HG02870 (cell line): ENCODE results near the gene PITPNC1.
"Not testable (repeated sequence)": the region's sequence is repeated elsewhere in the genome, so short reads cannot be mapped to it uniquely, and the experiment has no call there.

Source experiments
- ATAC-seq: cut with Tn5 transposase; IDR thresholded peaks from one replicate; pipeline ENCODE4 v1.9.1; 2021; ENCODE audit warnings: mild to moderate bottlenecking, moderate library complexity; ENCODE audit not compliant: unreplicated experiment

PITPNC1 gene

GRCh38 chr17:67503184-67503583 lies 126.1 kb downstream of the PITPNC1 start:
- no peak for ATAC-seq

- ATAC-seq = no peak
Observed at GRCh38 chr17:67503739-67504138, 126.7 kb downstream of the PITPNC1 start.

DNA sequence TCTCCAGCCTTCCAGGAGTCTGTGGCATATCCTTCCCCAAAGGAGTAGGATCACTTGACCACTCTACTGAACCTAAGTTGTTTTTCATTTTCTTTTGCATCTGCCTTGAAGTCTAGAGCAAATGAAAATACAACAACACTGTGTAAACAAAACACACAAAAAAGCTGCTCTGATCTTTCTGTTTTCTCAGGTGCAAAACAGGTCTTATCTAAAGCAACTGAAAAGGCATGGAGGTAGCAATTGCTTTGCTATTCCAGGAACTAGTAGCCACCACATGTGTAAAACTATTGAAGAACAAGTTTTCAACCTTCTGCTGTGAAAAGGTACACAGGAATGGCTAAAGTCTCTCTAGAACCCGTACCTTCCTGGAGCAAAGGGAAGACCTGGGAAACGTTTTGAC lies 127.1 kb downstream of the PITPNC1 start:
- ATAC-seq = no peak

- no peak for ATAC-seq
Observed at GRCh38 chr17:67506966-67507365, 129.9 kb downstream of the PITPNC1 start.

DNA sequence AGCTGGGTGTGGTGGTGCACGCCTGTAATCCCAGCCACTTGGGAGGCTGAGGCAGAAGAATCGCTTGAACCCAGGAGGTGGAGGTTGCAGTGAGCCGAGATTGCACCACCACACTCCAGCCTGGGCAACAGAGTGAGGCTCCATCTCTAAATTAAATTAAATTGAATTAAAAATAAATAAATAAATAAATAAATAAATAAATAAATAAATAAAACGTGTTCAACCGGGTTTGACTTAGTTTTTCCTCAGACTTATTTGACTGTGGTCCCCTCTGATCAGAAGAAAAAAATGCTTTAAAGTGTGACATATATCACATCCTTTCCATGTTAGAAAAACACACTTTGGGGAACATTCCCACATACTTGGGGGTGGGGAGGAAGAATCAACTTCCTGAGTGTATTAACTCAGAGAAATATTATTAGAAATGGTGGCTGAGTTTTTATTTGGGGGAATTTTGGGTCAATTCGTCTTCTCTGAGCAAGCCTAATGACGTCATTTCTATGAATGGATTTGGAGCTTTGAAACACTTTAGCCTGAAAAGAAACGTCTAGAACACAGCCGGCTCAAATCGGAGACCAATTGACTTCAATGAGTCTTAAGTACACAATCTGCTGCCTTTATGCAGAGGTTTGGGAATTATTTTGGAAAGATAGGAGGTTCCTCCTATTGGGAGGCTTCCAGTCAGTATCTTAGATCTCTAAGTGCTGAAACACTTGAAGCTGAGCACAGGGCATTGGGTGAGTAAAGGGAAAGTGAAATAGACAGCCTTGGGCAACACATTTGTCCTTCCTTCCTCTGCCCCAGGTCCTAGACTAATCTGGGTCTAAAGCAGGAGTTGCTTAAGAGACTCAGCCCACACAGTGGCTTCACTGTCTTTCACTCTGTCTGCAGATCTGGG lies 132.6 kb downstream of the PITPNC1 start:
- ATAC-seq = no peak

DNA sequence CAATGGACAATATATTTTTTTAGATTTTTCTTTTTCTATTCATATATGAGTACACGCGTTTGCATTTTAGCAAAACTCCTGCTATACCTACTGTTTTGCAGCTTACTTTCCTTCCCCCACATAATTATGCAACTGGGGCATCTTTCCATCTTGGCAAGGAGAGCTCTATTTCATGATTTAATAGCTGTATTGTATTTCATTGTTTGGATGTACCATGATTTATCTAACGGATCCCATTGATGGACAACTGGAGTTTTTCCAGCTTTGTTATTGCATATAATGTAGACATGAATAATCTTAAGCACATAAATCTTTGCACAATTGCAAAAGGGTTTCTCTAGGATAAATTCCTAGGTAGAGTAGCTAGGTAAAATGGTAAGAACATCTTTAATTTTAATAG lies 133.9 kb downstream of the PITPNC1 start:
- ATAC-seq = no peak

- ATAC-seq = no peak
Observed at GRCh38 chr17:67511804-67512203, 134.7 kb downstream of the PITPNC1 start.

DNA sequence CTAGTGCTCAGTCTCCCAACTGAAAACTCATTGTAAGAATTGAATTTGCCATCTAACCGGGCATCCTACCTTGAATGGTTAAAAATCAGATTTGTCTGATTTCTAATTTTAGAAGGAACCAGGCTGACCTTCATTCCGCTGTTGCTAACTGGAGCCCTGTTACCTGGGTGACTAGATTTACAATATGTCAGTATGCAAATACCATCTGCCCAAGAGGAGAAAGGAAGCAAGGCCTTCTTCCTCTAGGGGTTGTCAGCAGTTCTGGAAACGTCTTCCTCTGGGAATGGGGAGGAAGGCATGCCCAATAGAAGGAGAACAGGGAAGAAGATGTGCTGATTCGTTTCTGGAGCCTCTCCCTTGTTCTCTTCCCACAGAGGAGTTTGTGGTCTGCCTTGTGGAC lies 137.9 kb downstream of the PITPNC1 start:
- no peak for ATAC-seq

GRCh38 chr17:67515490-67516083 lies 138.5 kb downstream of the PITPNC1 start:
- no peak for ATAC-seq

DNA sequence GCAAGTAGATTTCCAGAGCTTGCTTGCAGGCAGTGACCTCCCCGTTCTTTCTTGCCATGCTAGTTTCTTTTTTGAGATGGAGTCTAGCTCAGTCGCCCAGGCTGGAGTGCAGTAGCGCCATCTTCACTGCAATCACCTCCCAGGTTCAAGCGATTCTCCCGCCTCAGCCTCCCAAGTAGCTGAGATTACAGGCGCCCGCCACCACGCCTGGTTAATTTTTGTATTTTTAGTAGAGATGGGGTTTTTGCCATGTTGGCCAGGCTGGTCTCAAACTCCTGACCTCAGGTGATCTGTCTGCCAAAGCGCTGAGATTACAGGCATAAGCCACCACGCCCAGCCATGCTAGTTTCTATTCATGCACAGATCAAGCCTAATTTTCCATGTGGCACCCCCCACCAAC lies 139.5 kb downstream of the PITPNC1 start:
- not testable (repeated sequence) for ATAC-seq

DNA sequence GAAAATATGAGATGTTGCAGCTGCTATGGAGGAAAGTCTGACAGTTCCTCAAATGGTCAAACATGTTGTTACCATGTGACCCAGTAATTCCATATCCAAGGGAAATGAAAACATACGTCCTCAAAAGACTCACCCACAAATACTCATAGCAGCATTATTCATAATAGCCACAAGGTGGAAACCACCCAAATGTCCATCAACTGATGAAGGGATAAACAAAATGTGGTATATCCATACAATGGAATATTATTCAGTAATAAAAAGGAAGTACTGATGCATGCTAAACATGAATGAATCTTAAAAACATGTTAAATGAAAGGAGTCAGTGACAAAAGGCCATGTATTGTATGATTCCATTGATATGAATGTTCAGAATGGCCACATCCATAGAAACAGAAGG lies 140.2 kb downstream of the PITPNC1 start:
- ATAC-seq = no peak

DNA sequence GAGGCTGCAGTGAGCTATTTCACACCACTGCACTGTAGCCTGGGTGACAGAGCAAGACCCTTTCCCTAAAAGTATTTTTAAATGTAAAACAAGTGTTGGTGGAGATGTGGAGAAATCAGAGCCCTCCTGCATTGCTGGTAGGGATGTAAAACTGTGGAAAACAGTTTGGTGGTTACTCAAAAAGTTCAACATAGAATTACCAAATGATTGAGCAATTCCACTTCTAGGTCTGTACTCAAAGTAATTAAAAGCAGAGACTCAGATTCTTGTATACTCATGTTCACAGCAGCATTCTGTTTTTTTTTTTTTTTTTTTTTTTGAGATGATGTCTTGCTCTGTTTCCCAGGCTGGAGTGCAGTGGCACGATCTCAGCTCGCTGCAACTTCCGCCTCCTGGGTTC lies 141.8 kb downstream of the PITPNC1 start:
- ATAC-seq = no peak

GRCh38 chr17:67519801-67520251 lies 142.7 kb downstream of the PITPNC1 start:
- ATAC-seq = no peak

DNA sequence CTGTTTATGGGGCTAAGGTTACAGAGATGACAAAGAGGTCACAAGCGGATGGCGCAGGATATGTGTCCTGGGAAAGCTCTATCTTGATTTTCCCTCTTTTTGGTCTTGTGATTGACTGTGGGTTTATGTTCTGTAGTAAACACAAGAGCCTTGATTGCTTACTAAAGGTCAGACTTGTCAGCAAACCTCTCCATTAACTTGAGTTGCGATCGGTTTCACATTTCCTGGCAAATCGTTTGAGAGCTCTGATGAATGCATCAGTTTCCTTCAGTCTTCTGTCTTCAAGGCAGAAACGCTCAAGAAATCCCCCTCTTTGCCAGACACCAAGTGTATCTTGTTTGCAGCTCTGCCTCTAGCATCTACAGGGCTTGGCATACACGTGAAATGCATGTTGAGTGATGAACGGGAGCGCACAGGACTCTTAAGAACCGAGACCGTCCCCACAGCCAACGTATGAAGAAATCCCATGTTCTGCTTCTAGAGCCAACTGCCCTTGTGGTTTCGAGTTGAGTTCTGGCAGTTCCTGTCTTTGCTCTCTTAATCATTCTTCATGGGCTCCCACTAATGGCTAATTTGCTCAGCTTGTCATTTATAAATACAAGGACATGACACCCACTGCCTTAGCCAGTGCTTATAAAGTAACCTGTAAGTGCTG lies 143.3 kb downstream of the PITPNC1 start:
- ATAC-seq = no peak

DNA sequence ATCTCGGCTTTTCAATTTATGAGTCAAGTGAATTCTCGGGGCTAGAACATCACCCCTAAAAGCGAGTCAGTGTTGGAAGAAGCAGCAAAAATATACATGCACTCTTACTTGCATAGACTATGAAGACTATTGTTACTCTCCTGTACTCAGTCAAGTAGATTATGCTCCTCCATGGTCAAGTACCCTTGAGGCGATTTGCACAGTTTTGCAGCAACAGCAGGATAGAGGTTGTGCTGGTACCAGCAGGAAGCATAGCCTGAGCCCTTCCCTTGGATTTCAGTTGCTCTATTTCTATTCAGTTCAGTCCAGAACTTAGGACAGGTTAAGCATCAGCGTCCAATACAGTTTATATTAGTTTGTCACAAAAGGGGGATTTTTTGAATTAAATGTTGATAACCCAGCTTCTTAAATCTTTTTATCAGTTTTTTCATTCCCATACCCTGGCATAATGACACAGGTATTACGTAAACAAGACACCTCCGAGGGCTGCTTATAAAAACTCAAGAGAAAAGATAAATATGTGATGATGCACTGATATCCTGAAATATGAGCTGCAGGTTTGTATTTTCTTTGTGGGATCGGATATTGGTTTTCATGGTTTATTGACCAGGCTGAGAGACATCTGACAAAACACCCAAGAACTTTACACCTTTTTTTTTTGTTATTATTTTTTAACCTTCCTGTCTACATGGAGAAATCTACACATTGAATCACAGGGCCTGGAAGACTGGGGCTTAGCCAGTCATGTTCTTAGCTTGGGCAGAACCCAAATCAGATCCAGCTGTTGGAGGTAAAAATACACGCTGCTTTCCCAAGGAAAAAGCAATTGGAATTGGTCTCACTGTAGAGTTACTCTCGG lies 144.1 kb downstream of the PITPNC1 start:
- no peak for ATAC-seq

- ATAC-seq = no peak
Observed at GRCh38 chr17:67521775-67522069, 144.6 kb downstream of the PITPNC1 start.

- ATAC-seq = no peak
Observed at GRCh38 chr17:67523101-67523500, 146.0 kb downstream of the PITPNC1 start.

- no peak for ATAC-seq
Observed at GRCh38 chr17:67525239-67526135, 148.4 kb downstream of the PITPNC1 start.

DNA sequence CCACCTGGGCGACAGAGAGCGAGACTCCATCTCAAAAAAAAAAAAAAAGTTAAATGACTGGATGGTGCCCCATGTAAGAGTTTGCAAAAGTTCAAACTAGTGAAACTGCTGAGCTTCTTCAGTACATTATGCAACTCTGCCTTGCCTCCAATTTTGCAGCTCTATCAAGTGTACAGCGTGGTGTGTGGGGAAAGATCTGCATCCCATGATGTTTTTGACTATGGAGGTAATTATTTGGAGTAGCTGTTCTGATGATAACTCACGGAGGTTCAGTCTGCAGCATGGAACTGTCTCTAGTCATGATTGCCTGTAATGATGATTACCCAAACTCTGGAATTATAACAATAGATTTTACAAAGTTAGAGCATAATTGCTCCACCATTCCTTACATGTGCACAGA lies 149.6 kb downstream of the PITPNC1 start:
- no peak for ATAC-seq
